ENCODE data around the gene MTHFS. TPM values are rescaled to one million over a fixed set of nuclear protein-coding genes. Genes with fewer than 3 reads are reported as not detected.

MTHFS gene
- total and polyA plus RNA-seq, 4 donors, result 26.2 to 156 (median 86.8) TPM

GRCh38 chr15:79844221-79844620 lies 52.6 kb downstream of the MTHFS start:
- H3K36me3 ChIP-seq (ENCODE audit: control insufficient read depth in 4 of 4, insufficient read depth in 4 of 4, low read length in 4 of 4), result peaks cover 0 to 14% (median 8%) of the 10 kb centered on the region in 4 donors
- 89 to 93% methylated on average over 3 of the region's 3 CpGs for WGBS, 2 donors
- ATAC-seq (ENCODE audit: insufficient read depth, low FRiP score) (no peak), DNase-seq (no peak)
- H3K9me3 ChIP-seq (ENCODE audit: control insufficient read depth in 4 of 4, insufficient read depth in 3 of 4, low read length in 3 of 4), result peaks cover 0 to 2% (median 0%) of the 10 kb centered on the region in 4 donors
- peaks cover 0 to 2% (median 0%) of the 10 kb centered on the region in 5 donors for H3K4me1 ChIP-seq (ENCODE audit: control insufficient read depth in 5 of 5, insufficient read depth in 5 of 5, low read length in 5 of 5)
- no peak overlapping the region for H3K9ac ChIP-seq (ENCODE audit: insufficient read depth in 1 of 2, low read length in 2 of 2)
- no peaks in the 10 kb centered on the region for H3K27me3 ChIP-seq (ENCODE audit: control insufficient read depth in 3 of 3, insufficient read depth in 3 of 3, low read length in 2 of 3)
- H3K4me3 ChIP-seq, result no peak overlapping the region
- H3K27ac ChIP-seq (ENCODE audit: low read depth in 1 of 2, low read length in 1 of 2), result no peak overlapping the region
- no peak for TF ChIP-seq CTCF (IDR thresholded peaks at IDR 0.05; ENCODE audit: control extremely low read depth, extremely low read depth)

- TF ChIP-seq CTCF (IDR thresholded peaks at IDR 0.05; ENCODE audit: control extremely low read depth, extremely low read depth), result no peak
- no peak overlapping the region for H3K9ac ChIP-seq (ENCODE audit: insufficient read depth in 1 of 2, low read length in 2 of 2)
- H3K36me3 ChIP-seq (ENCODE audit: control insufficient read depth in 4 of 4, insufficient read depth in 4 of 4, low read length in 4 of 4), result peaks cover 0 to 12% (median under 1%) of the 10 kb centered on the region in 4 donors
- H3K27me3 ChIP-seq (ENCODE audit: control insufficient read depth in 3 of 3, insufficient read depth in 3 of 3, low read length in 2 of 3), result no peaks in the 10 kb centered on the region
- no peaks in the 10 kb centered on the region for H3K4me1 ChIP-seq (ENCODE audit: control insufficient read depth in 5 of 5, insufficient read depth in 5 of 5, low read length in 5 of 5)
- no peak overlapping the region for H3K27ac ChIP-seq (ENCODE audit: low read depth in 1 of 2, low read length in 1 of 2)
- ATAC-seq (ENCODE audit: insufficient read depth, low FRiP score), result no peak
- DNase-seq, result no peak
- H3K9me3 ChIP-seq (ENCODE audit: control insufficient read depth in 4 of 4, insufficient read depth in 3 of 4, low read length in 3 of 4), result no peaks in the 10 kb centered on the region
- no peak overlapping the region for H3K4me3 ChIP-seq
Measured at GRCh38 chr15:79837846-79838245, 59.0 kb downstream of the MTHFS start.

- WGBS, 2 donors, result 48 to 51% methylated on average over 4 of the region's 4 CpGs
- ATAC-seq (ENCODE audit: insufficient read depth, low FRiP score) (peak; percentile 78), DNase-seq (peak; percentile 71 to 88 (median 78))
- no peak overlapping the region for H3K27ac ChIP-seq (ENCODE audit: low read depth in 1 of 2, low read length in 1 of 2)
- H3K27me3 ChIP-seq (ENCODE audit: control insufficient read depth in 3 of 3, insufficient read depth in 3 of 3, low read length in 2 of 3), result no peaks in the 10 kb centered on the region
- no peaks in the 10 kb centered on the region for H3K9me3 ChIP-seq (ENCODE audit: control insufficient read depth in 4 of 4, insufficient read depth in 3 of 4, low read length in 3 of 4)
- no peaks in the 10 kb centered on the region for H3K4me1 ChIP-seq (ENCODE audit: control insufficient read depth in 5 of 5, insufficient read depth in 5 of 5, low read length in 5 of 5)
- no peak overlapping the region for H3K4me3 ChIP-seq
- H3K9ac ChIP-seq (ENCODE audit: insufficient read depth in 1 of 2, low read length in 2 of 2), result no peak overlapping the region
- no peak for TF ChIP-seq CTCF (IDR thresholded peaks at IDR 0.05; ENCODE audit: control extremely low read depth, extremely low read depth)
- H3K36me3 ChIP-seq (ENCODE audit: control insufficient read depth in 4 of 4, insufficient read depth in 4 of 4, low read length in 4 of 4), result peaks cover 0 to 9% (median 0%) of the 10 kb centered on the region in 4 donors
Measured at GRCh38 chr15:79834495-79834894, 62.3 kb downstream of the MTHFS start.

All from lung (tissue), 12 donors.